Hematopoietic multipotent progenitor cell treated with erythropoietin and hydrocortisone succinate and interleukin-3 and kit ligand, for 4 days (in vitro differentiated cells): ENCODE results near the gene PDE6B.

ENCODE experiments used
- DNase-seq: peaks from one replicate; pipeline ENCODE4 v3.0.0-alpha.2; 2015

Gene PDE6B

DNA sequence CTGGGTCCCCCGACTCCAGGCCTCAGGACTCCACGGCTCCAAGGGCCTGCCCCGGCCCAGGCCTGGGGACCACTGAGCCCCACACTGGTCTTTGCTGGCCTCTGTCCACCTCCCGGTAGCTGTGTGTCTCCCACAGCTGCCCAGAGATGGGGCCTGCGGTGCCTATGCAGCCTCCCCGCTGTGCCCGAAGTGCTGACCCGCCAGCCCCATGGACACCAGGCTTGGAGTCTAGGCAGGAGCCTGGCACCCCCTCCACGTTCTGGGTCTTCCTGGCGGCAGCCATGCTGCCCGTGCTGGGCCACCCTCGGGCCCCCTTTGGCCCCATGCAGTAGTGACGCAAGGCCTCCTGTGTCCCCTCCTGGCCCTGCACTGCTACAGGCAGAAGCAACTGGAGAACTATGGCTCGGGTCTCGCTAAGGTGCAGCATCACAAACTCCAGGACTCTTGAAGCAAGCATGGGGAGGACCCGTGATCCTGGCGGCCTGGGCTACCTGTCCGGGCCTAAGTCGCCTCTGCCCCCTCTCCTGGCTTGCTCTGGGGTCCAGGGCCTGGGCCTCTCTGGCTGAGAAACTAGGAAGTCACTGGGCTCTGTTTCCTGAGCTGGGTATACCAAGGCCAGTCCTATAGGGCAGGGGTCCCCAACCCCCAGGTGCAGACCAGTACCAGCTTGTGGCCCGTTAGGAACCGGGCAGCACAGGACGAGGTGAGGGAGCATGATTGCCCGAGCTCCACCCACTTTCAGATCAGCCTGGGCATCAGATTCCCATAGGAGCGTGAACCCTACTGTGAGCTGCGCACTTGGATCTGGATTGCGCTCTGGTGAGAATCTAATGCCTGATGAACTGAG lies 49.9 kb downstream of the PDE6B start:
- peak; percentile 55 for DNase-seq

DNA sequence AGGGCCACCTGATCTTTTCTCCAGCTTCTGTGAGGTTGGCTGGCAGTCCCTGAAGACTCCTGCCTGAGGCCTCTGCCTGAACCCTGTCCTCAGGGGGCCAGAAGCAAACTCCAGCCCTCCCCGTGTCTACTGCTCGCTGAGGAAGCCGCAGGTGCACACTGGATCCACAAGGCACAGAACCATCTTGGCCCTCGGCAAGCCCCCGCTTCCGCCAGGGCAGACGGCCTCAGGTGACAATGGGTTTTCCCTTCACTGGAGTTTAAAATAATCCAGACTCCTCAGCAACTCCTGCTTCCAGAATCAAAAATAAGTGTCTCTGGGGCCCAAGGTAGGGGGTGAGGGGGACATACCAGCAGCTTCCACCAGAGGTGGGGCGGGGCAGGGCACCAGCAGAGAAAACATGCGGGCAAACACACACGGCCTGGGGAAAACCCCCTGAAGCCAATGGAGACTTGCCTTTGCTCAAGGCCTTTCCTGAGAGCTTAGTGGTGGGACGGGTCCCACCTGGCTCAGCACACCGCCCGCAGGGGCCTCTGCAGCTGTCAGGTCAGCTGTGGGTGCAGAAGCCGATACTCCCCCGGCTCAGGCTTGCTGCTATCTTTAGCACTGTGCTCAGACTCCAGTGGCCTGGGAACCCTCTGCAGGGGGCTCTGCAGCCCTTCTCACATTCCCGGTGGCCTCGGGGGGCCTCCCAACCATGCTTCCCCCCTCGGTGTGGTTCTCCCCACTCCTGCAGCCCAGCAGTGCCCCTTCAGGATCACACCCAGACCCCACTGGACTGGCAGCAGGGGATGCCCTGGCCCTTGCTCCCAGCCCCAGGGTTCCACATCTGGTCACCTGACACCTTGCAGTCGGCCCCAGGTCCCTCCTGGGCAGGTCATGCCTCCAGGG lies 50.9 kb downstream of the PDE6B start:
- DNase-seq = no peak

DNA sequence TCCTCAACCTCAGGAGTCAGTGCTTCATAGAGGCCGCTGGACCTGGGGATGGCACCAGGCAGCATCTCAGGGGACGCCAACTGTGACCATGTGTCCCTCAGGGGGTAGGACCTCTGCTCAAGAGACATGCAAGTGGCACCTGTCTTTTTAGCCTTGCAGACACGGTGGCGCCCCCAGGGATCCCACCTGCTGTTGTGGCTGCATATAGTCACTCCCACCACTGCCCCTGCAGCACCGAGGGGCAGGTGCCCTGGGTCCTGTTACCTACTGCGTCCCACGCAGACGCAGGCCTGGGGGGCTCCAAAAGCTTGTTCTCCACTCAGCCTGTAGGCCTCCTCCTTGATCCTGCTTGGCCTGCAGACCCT lies 51.5 kb downstream of the PDE6B start:
- no peak for DNase-seq

DNA sequence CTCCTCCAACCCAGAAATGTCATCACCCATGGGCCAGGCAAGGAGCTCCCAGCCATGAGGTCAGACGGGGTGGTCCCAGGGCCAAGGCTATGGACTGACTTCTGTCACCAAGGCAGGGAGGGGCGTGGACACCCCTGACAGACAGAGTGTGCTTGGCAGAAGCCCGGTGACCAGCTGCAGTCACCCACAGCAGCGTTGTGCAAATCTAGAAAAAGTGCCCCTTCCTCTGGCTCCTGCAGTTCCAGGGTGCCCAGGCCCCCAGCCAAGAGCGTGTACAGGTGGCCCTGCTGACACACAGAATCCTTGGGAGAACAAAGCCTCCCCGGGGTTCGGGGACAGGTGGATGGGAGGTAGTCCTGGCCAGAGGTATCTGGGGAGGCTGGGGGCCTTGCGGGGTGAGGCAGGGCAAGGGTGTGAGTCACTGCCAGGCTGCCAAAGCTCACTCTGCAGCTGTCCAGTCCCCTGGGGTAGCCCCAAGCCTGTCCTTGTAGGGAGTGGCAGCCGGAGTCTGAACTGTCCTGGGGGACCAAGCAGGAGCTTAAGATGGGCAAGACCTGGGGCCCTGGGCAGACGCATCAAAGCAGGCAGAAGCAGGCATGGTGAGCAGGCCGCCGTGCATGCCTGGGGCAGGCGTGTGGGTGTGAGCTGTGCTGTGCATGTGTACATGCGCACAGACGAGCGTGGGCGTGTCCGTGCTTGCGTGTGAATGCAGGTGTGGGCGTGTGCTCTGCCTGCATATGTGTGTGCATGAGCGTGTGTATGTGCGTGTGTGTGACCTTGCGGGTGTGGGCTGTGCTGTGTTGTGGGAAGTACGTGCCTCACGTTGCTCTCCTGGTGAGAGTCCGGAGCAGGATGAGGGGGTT lies 52.3 kb downstream of the PDE6B start:
- DNase-seq = no peak

DNA sequence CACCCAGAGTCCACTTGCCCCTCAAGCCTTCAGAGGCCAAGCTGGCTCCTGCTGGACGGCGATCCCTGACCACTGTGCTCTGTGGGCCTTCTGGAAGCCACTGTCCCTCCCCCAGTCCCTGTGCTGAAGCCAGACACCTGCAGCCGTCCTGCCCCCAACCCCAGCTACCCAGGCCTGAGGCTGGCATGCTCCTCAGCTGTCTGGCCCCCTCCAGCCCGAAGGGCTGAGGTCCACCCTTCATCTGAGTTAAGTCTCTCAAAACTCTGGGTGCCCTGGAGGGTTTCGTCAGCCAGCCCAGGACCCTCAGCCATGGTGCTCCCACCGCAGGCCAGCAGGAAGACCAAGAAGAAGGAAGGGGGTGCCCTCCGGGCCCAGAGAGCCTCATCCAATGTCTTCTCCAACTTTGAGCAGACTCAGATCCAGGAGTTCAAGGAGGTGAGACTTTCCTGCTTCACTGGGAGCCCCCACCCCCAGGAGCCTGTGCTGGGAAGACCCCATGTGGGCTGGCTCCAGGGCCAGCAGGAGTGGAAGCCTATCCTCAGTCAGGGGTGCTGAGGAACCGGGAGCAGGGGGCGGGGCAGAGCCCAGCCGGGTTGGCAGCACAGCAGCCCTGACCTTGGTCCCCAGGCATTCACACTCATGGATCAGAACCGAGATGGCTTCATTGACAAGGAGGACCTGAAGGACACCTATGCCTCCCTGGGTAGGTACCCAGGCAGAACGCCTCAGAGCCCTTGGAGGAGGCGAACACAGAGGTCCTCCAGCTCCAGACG lies 53.1 kb downstream of the PDE6B start:
- no peak for DNase-seq

DNA sequence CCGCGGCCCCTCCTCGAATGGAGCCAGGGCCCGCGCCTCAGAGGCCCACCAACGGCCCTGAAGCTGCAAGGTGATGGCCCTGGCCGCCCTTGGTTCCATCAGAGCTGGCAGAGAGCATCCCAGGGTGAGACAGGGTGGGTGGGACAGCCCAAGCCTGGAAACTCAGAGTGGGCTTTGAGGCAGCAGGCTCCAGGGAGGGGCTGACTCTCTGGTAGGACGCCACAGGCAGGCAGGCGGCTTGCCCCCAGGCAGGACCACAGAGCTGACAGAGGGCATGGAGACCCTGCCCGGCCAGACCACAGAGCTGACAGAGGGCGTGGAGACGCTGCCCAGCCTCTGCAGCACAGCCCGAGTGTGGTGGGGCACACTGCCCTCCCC lies 53.7 kb downstream of the PDE6B start:
- DNase-seq = no peak

DNA sequence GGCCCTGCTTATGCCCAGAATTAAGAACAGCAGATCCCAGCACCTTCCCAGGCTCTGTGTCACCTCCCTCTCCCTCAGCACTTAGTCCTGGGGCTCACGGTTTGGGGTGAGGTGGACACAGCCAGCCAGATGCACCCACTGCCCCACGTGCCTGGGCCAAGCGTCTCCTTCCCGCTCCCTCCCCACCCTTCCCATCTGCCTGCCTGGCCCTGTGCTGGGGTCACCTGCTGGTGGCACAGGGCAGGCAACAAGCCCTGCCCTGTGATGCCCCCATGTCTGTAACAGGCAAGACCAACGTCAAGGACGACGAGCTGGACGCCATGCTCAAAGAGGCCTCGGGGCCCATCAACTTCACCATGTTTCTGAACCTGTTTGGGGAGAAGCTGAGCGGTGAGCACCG lies 54.3 kb downstream of the PDE6B start:
- DNase-seq = no peak

DNA sequence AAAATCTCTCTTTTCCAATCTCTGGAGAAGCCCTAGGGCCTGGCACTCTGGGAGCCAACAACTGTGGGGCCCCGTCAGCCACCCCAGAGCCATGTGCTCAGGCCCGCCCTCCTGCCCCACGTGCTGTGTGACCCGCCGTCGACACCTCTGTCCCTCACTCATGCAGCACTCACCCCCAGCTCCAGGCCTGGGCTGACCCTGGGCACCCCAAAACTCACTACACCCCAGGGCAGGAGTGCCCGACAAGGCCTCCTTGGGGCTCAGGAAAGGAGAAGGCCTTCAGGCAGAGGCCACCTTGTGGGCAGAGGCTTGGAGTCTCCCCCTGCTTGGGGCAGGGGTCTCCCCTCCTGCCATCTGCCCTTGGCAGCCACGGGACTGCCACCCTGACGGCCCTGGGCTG lies 54.7 kb downstream of the PDE6B start:
- DNase-seq = no peak

DNA sequence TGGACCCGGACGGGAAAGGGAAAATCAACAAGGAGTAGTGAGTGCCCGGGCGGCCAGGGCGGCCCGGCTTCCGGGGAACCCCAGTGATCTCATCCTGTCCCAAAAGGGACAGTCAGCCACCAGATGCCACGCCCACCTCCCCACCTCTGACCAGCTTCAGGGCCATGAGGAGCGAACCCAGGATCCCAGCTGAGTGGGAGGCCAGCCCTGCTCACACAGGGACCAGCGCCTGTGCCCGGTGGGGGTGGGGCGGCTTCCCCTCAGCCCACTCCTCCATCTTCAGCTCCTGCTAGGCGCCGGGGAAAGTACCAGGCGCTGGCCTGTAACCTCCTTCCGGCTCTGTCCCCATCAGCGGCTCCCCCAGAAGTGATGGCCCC lies 55.2 kb downstream of the PDE6B start:
- DNase-seq = no peak

DNA sequence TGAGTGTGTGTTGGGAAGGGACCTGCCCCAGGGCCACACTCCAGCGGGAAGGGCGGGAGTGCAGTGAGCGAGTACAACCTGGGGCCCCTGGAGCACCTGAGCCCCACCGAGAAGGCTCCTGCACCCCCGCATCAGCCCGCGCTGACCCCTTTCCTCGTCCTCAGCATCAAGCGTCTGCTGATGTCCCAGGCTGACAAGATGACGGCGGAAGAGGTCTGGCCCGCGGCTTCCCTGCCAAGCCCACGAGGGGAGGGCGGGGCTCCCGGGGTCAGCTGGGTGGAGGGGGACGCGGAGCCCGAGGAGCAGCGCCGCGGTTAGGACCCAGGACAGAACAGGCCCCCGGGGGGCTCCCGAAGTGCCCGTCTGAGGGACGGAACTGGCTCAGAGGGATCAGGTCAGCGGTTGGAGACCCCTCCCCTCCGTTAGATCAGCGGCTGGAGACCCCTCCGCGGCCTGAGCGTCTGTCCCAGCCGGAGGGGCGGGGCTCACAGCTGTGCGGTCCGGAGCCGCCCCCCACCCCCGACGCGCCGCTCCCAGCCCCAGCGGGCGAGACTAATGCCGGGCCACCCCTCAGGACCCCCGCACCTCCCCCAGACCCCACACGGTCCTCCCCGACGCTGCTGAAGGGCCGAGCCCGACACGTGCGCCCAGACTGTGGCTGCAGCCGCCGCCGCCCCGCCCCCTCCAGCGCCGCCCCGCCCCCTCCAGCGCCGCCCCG lies 55.7 kb downstream of the PDE6B start:
- DNase-seq = peak; percentile 91

DNA sequence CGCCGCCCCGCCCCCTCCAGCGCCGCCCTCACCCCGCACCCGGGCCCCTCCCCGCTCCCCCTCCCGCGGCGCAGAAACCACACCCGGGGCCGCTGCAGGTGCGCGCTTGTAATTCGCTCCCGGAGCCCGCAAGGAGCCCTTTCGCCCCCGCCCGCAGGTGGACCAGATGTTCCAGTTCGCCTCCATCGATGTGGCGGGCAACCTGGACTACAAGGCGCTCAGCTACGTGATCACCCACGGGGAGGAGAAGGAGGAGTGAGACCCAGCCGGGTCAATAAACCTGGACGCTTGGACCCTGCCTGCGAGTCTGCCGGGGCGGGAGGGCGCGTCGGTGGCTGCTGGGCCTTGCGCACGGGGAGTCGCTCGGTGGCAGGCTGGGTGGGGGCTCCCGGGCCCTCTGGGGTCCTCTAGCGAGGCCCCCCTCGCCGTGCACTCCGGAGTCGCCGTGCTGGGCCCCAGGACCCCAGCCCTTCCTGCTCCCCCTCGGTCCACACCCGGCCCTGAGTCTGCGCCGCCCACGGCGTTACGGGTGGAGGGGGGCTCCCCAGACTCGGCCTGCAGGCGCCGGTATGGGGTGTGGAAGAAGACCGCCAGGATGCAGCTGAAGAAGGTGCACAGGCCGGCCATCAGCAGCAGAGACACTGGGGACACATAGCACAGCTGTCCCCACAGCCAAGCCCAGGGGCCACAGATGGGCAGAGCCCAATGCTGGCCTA lies 56.5 kb downstream of the PDE6B start:
- DNase-seq = no peak

DNA sequence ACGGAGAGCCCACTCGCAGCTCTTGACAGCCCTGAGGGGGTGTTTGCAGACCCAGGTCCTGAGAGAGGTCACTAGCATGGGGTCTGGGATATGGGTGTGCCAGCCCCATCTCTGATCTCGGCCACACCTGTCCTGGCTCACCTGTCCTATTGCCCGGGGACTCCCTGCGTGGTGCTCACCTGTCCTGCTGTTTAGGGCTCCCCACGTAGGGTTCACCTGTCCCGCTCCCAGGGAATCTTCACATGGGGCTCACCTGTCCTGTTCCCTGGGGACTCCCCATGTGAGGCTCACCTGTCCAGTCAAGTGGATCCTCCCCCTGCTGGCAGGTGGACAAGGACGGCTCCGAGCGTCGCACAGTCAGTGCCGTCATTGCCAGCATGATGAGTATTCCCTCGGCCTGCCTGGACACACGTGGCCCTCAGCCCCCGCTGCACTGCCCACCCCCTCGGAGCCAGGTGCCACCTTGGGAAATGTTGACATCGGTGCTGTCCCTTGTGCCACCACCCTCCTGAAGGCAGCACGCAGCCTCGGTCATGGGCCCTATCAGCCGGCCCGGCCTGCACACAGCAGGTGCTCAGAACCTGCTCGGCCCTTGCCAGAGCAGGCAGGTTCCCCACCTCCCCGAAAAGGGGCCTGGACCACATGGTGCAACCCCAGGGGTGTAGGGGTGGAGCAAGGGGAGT lies 57.3 kb downstream of the PDE6B start:
- DNase-seq = no peak

DNA sequence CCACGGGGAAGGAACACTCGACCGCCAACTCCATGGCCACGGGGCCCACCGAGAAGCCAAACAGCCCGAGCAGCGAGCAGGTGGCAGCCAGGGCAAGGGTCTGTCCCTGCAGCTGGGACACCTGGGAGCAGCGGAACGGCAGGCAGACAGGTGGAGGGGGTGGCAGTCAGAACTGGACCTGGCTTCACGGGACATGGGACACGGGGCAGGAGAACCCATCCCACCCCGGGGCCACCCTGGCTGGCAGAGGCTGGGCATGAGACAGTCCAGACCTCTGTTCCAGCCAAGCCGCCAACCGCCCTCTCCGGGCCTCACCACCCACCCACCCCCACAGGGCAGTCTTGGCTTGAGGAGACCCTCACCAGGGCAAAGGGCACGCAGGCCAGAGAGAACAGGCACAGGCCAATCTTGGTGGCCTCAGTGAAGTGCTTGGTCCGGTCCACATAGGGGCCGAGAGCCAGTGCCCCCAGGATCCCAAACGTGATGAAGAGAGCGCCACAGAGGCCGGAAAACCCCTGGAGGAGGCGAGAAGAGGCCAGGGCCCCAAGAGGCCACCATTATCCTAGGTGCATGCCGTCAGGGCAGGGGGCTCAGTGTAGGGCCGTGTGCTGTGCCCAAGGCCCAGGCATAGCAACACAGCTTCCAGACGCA lies 58.0 kb downstream of the PDE6B start:
- no peak for DNase-seq

DNA sequence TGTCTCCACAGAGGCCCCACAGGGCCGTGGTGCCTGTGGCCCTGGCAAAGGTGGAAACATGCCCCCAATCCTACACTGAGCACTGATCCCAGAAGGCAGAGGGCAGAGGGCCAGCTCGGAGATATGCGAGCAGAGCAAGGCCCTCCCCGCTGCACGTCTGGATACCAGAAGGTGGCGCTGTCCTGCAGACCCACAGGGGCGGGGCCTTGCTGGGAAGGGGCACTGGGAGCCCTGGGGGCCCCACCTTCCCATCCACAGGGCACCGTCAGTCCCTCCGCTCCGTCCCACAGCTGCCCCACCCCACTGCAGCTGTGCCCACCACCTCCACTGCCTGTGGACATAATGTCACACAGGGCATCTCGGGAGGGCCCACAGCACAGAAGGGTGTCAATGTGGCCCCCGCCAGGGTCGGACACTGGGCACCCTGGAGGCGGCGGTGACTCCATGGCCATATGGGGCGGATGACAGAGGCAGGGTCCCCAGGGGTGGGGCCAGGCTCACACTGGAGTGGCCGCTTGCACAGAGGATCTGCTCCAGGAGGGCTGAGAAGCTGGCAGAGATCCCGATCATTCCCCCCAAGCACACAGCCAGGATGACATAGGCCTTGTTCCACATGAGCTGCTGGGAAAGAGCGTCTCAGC lies 58.7 kb downstream of the PDE6B start:
- peak; percentile 85 for DNase-seq

DNA sequence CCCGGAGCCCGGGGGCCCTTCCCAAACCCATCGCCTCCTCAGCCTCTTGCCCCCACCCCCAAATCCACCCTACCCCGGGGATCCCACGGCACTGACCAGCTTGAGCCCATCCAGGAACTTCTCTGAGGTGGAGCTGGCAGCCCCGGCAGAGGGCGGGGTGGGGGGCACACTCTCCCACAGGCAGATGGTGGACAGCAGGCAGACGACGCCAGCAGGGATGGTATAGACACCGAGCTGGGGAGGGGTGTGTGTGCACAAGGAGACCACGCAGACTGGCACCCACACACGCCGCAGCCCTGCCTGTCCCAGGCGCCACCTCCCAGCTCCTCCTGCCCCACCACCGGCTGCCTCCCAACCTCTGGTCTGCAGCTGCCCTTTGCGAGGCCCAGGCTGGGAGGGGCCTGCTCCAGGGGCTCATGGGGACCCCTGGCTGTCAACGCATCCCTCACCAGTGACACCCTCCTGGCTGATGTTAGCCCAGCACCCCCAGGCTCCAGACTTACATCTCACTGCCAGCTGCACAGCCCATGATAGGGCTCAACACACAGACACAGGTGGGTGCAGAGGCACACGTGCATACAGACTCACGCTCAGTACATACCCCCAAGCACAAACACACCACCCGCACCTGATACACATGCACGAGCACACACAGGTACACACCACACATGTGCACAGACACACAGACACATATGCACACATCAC lies 59.4 kb downstream of the PDE6B start:
- DNase-seq = no peak

DNA sequence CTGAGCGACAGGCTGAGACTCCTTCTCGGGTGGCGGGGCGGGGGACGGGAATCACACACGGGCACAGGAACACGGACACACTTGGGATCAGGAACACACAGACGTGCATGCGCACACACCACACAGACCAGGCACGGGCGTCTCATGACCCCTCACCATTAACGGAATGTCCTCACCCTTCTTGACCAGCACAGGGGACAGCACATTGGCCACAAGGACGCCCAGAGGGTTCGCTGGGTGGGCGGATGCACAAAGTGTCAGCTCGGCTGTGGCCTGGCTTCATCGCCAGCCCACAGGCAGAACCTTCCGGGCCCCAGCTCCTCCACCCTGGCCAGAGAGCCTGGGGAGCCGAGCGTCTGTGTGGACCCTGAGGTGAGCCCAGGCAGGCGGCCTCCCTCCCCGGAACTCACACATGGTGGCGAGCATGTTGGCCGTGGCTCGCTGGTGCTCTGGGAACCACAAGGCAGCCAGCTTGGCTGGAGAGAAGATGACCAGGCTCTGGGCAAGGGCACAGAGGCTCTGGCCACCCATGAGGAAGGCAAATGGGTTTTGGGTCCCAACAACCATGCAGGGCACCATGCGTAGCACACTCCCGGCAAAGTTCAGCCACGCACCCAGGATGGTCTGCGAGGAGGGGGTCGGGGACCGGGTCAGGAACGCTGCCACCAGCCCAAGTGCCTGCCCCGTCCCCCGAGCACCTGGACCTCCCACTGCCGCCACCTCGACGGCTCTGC lies 60.5 kb downstream of the PDE6B start:
- no peak for DNase-seq

DNA sequence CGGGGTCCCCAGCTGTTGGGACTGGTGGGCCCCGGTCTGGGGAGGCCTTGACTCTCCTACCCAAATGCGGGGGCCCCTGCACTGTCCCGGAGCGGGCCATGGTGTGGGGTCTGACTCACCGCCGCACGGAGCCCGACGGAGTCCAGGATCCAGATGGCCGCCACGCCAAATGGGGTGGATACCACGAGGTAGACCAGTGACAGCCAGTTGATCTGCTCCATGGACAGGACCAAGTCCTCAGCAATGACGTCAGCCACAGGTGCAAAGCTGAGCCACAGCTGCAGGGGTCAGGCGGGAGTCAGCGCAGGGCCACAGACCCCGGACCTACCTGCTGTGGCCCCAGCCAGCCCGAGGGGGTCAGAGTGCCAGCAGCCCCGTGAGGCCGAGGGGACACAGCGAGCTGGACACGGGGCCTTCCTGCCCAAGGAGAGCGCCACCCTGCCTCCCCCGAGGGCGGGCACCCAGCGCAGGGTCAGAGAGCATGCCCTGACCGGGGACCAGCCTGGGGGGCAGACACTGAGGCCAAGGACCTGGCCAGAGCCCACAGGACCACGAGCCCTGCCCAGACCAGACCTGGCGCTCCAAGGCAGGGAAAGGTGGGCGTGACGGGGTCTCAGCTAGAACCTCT lies 61.2 kb downstream of the PDE6B start:
- DNase-seq = no peak
